Esophagus squamous epithelium (tissue), 4 donors: ENCODE data around the gene SGIP1.

ENCODE experiments used
- POLR2A ChIP-seq, 4 donors: fragments of 450-650 bp; IDR thresholded peaks; one replicate each; pipeline ENCODE4 v1.6.1; 2017; ENCODE audit warnings: antibody characterized with exemption in 4 of 4, mild to moderate bottlenecking in 4 of 4, moderate library complexity in 3 of 4
- TF ChIP-seq, protein P1 (sequence below), 6 experiments: fragments of 450-650 bp in 4 of 6; fragments of 200-600 bp in 2 of 6; sonication (generic) in 2 of 6; IDR thresholded peaks; one replicate each; pipeline ENCODE4 v1.5.1; 2016 to 2019; ENCODE audit warnings: antibody characterized with exemption in 6 of 6, mild to moderate bottlenecking in 4 of 6, moderate library complexity in 4 of 6

DNA sequence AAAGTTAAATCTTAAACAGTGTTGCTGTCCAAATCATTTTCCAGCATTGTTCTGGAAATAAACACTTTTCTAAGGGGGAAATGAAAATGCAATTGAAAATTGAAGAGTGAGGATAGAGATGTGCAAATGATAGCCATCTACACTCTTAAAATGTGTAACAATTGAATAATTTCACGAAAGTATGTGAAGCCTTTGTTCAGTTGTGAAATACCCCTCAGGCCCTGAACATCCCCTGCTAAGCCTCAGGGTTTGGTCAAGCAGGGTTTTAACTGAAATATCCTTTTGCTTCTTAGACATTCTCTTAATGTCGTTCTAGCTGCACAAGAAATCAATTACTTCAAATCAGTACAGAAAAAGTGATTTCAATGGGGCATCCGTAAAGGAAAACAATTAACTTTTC lies 152.5 kb downstream of the SGIP1 start:
- no peak for TF ChIP-seq POLR2A (IDR thresholded peaks at IDR 0.05)
- TF ChIP-seq, protein P1, sequence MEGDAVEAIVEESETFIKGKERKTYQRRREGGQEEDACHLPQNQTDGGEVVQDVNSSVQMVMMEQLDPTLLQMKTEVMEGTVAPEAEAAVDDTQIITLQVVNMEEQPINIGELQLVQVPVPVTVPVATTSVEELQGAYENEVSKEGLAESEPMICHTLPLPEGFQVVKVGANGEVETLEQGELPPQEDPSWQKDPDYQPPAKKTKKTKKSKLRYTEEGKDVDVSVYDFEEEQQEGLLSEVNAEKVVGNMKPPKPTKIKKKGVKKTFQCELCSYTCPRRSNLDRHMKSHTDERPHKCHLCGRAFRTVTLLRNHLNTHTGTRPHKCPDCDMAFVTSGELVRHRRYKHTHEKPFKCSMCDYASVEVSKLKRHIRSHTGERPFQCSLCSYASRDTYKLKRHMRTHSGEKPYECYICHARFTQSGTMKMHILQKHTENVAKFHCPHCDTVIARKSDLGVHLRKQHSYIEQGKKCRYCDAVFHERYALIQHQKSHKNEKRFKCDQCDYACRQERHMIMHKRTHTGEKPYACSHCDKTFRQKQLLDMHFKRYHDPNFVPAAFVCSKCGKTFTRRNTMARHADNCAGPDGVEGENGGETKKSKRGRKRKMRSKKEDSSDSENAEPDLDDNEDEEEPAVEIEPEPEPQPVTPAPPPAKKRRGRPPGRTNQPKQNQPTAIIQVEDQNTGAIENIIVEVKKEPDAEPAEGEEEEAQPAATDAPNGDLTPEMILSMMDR (IDR thresholded peaks at IDR 0.05), result no peak
